HL-60 (cell line): ENCODE results near the gene PSENEN.

Experiments
- GABPA ChIP-seq: IDR thresholded peaks from 2 replicates; pipeline ENCODE4 v1.6.1; 2012; ENCODE audit warnings: low read depth
- POLR2AphosphoS5 ChIP-seq: IDR thresholded peaks from 2 replicates; pipeline ENCODE4 v1.6.1; 2012; ENCODE audit warnings: low read depth
- TF ChIP-seq, protein P1 (sequence below): IDR thresholded peaks from one replicate; pipeline ENCODE4 v1.5.1; 2011; ENCODE audit warnings: low read length, control low read depth, inconsistent platforms; ENCODE audit not compliant: insufficient read depth
- TF ChIP-seq, protein P2 (sequence below): IDR thresholded peaks from 2 replicates; pipeline ENCODE4 v1.6.1; 2012; ENCODE audit warnings: low read depth; ENCODE audit not compliant: insufficient replicate concordance

DNA sequence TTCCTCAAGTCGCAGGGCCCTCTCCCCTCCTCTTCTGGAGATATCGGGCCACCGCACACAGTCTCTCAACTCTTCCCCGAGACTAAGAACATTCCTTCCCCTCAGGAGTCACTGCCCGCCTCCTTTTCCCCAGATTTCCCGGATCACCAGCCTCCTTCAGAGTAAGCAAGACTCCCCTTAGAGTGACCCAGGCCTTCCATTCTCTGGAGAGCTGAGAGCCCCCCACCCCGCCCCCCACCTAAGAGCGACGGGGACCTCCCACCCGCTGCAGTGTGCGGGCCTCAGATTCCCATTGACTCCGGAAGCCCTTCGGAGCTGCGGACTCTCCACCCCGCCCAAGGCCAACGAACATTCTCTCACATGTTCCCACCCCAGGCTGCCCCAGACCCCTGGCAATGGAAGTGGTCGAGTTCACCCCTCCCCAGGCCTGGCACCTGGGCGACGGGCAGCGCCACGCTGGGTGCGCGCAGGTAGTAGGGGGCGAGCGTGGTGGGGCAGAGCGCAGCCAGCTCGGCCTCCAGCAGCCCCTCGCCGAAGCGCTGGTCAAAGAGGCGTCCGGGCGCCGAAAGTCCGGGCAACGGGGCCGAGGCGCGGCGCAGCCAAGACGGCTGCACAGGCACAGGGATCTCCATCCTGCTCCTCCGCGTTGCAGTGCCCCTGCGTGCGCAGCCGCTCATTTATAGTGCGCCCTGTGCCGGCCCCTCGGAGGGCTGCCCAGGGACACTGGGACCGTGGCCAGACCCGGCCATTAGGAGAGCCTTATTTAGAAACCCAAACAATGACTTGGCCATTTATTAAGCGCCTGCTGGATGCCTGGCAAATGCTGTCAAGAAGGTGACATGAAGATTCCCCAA lies 11.2 kb downstream of the PSENEN start, which contains the start of gene HSPB6:
- TF ChIP-seq, protein P1, sequence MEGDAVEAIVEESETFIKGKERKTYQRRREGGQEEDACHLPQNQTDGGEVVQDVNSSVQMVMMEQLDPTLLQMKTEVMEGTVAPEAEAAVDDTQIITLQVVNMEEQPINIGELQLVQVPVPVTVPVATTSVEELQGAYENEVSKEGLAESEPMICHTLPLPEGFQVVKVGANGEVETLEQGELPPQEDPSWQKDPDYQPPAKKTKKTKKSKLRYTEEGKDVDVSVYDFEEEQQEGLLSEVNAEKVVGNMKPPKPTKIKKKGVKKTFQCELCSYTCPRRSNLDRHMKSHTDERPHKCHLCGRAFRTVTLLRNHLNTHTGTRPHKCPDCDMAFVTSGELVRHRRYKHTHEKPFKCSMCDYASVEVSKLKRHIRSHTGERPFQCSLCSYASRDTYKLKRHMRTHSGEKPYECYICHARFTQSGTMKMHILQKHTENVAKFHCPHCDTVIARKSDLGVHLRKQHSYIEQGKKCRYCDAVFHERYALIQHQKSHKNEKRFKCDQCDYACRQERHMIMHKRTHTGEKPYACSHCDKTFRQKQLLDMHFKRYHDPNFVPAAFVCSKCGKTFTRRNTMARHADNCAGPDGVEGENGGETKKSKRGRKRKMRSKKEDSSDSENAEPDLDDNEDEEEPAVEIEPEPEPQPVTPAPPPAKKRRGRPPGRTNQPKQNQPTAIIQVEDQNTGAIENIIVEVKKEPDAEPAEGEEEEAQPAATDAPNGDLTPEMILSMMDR: no peak
- no peak for TF ChIP-seq POLR2AphosphoS5
- TF ChIP-seq GABPA: no peak
- TF ChIP-seq, protein P2, sequence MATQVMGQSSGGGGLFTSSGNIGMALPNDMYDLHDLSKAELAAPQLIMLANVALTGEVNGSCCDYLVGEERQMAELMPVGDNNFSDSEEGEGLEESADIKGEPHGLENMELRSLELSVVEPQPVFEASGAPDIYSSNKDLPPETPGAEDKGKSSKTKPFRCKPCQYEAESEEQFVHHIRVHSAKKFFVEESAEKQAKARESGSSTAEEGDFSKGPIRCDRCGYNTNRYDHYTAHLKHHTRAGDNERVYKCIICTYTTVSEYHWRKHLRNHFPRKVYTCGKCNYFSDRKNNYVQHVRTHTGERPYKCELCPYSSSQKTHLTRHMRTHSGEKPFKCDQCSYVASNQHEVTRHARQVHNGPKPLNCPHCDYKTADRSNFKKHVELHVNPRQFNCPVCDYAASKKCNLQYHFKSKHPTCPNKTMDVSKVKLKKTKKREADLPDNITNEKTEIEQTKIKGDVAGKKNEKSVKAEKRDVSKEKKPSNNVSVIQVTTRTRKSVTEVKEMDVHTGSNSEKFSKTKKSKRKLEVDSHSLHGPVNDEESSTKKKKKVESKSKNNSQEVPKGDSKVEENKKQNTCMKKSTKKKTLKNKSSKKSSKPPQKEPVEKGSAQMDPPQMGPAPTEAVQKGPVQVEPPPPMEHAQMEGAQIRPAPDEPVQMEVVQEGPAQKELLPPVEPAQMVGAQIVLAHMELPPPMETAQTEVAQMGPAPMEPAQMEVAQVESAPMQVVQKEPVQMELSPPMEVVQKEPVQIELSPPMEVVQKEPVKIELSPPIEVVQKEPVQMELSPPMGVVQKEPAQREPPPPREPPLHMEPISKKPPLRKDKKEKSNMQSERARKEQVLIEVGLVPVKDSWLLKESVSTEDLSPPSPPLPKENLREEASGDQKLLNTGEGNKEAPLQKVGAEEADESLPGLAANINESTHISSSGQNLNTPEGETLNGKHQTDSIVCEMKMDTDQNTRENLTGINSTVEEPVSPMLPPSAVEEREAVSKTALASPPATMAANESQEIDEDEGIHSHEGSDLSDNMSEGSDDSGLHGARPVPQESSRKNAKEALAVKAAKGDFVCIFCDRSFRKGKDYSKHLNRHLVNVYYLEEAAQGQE: no peak
